OCI-LY7 (cell line): ENCODE data around the gene SCN4A. TPM values are rescaled to one million over a fixed set of nuclear protein-coding genes. Genes with fewer than 3 reads are reported as not detected.
"Not testable (repeated sequence)": the region's sequence is repeated elsewhere in the genome, so short reads cannot be mapped to it uniquely, and the experiment has no call there.

Experiments
- BruUV-seq: library from RNA; stranded (reverse); fragments of 400-500 nt; replicated peaks from 2 replicates; lab custom pipeline; 2021; lab: Mats Ljungman, UMichigan
- CTCF ChIA-PET: fragments of 300-600 bp; sonication (Branson Sonifier 250); formaldehyde crosslinking; loops from one replicate; lab custom pipeline; 2022; ENCODE audit warnings: antibody characterized with exemption; ENCODE audit not compliant: unreplicated experiment; lab: Charles Lee
- POLR2A ChIA-PET: fragments of 300-600 bp; sonication (Branson Sonifier 250); formaldehyde crosslinking; loops from one replicate; lab custom pipeline; 2022; ENCODE audit warnings: antibody characterized with exemption; lab: Charles Lee
- DNase-seq: peaks from one replicate; pipeline ENCODE4 v3.0.0-alpha.2; 2015; ENCODE audit warnings: low spot score
- H2AFZ ChIP-seq: fragments of 200-600 bp; sonication (generic), shearing (Covaris generic); 2 replicates; pipeline ENCODE4 v1.6.1; 2014; ENCODE audit warnings: mild to moderate bottlenecking, antibody characterized with exemption, low read length, moderate library complexity
- H3K27ac ChIP-seq: fragments of 200-600 bp; sonication (generic); 2 replicates; pipeline ENCODE4 v1.5.1; 2014; ENCODE audit warnings: mixed run types, low read depth, mild to moderate bottlenecking, moderate library complexity, low read length, inconsistent platforms; ENCODE audit not compliant: poor library complexity, severe bottlenecking
- H3K36me3 ChIP-seq: fragments of 200-600 bp; sonication (generic); 2 replicates; pipeline ENCODE4 v1.6.1; 2014; ENCODE audit warnings: mild to moderate bottlenecking, antibody characterized with exemption, low read length, moderate library complexity, mixed read lengths; ENCODE audit not compliant: insufficient read depth
- H3K4me1 ChIP-seq: fragments of 200-600 bp; sonication (generic); 2 replicates; pipeline ENCODE4 v1.5.1; 2014; ENCODE audit warnings: mild to moderate bottlenecking, low read length; ENCODE audit not compliant: insufficient read depth, poor library complexity, severe bottlenecking
- H3K4me2 ChIP-seq: fragments of 200-600 bp; sonication (generic); 2 replicates; pipeline ENCODE4 v1.6.1; 2014; ENCODE audit warnings: mild to moderate bottlenecking, low read length
- H3K4me3 ChIP-seq: fragments of 200-600 bp; sonication (generic); 2 replicates; pipeline ENCODE4 v1.5.1; 2014; ENCODE audit warnings: mild to moderate bottlenecking, low read depth, low read length; ENCODE audit not compliant: poor library complexity, severe bottlenecking
- H3K79me2 ChIP-seq: fragments of 200-600 bp; sonication (generic); 2 replicates; pipeline ENCODE4 v1.6.1; 2016; ENCODE audit warnings: low read depth, mild to moderate bottlenecking, low read length, moderate library complexity, mixed read lengths; ENCODE audit not compliant: insufficient read depth
- H3K9me2 ChIP-seq: fragments of 200-600 bp; sonication (generic); 2 replicates; pipeline ENCODE4 v1.6.1; 2016; ENCODE audit warnings: mild to moderate bottlenecking, low read length, mixed read lengths; ENCODE audit not compliant: insufficient read depth
- H3K9me3 ChIP-seq: fragments of 200-600 bp; sonication (generic); 2 replicates; pipeline ENCODE4 v1.6.1; 2014; ENCODE audit warnings: mild to moderate bottlenecking, mixed run types, low read length, mixed read lengths
- H4K20me1 ChIP-seq: fragments of 200-600 bp; sonication (generic); 2 replicates; pipeline ENCODE4 v1.6.1; 2014; ENCODE audit warnings: mild to moderate bottlenecking, antibody characterized with exemption, low read length, moderate library complexity, mixed read lengths; ENCODE audit not compliant: insufficient read depth
- CTCF ChIP-seq: fragments of 200-600 bp; sonication (generic); conservative IDR thresholded peaks from 2 replicates; pipeline ENCODE4 v1.5.1; 2014; ENCODE audit warnings: mild to moderate bottlenecking, antibody characterized with exemption, low read length, moderate library complexity, mixed read lengths
- intact Hi-C: fragments of 100-400 bp; cut with micrococcal nuclease; formaldehyde crosslinking; loops from one replicate; pipeline ENCODE4 v1.10.0; 2022; ENCODE audit not compliant: unreplicated experiment
- total RNA-seq, 2 experiments: library from RNA; depleted of rRNA in 1 of 2; stranded (reverse); fragments of >200 nt in 1 of 2; shearing (Covaris generic) in 1 of 2; gene quantifications; 2 replicates each; pipeline ENCODE4 v1.2.3, GENCODE V29; 2014 to 2022

The SCN4A gene
- total RNA-seq, 2 experiments from 2014 or later: 6.4 to 9.0 TPM

GRCh38 chr17:63896524-63897354, 76.0 kb downstream of the SCN4A start, which contains the start of gene CSH1:
Gene CSH1 (minus strand): TSS chr17:63896574. CDS start chr17:63896511, 63 bp downstream.
- H3K4me2 ChIP-seq, H3K79me2 ChIP-seq, H2AFZ ChIP-seq, H3K36me3 ChIP-seq, H3K4me3 ChIP-seq, POLR2A ChIA-PET, CTCF ChIA-PET, H4K20me1 ChIP-seq, BruUV-seq, H3K9me3 ChIP-seq, H3K9me2 ChIP-seq, H3K27ac ChIP-seq, DNase-seq, H3K4me1 ChIP-seq, intact Hi-C loops: not testable (repeated sequence)

- H3K79me2 ChIP-seq, CTCF ChIA-PET, BruUV-seq, H2AFZ ChIP-seq, H3K4me3 ChIP-seq, H3K4me1 ChIP-seq, H3K9me2 ChIP-seq, H3K9me3 ChIP-seq, H3K36me3 ChIP-seq, H3K4me2 ChIP-seq, H4K20me1 ChIP-seq, POLR2A ChIA-PET, H3K27ac ChIP-seq, DNase-seq: not testable (repeated sequence)
- intact Hi-C loops: loop anchor here (5.0 kb wide), 1 partner anchor 97 kb away; no protein-coding TSS in a partner anchor
Measured at GRCh38 chr17:63894821-63895220, 77.9 kb downstream of the SCN4A start.

GRCh38 chr17:63894021-63894420, 78.7 kb downstream of the SCN4A start:
- H3K79me2 ChIP-seq, H3K4me3 ChIP-seq, H3K4me2 ChIP-seq, H3K4me1 ChIP-seq, H2AFZ ChIP-seq, H3K27ac ChIP-seq, H3K9me2 ChIP-seq, POLR2A ChIA-PET, H3K9me3 ChIP-seq, CTCF ChIA-PET, DNase-seq, BruUV-seq, H4K20me1 ChIP-seq, H3K36me3 ChIP-seq: not testable (repeated sequence)
- intact Hi-C loops: loop anchor here (5.0 kb wide), 1 partner anchor 98 kb away; no protein-coding TSS in a partner anchor

GRCh38 chr17:63892316-63893037, 80.2 kb downstream of the SCN4A start:
- BruUV-seq, H3K9me2 ChIP-seq, POLR2A ChIA-PET, H3K4me2 ChIP-seq, H4K20me1 ChIP-seq, H3K4me1 ChIP-seq, H3K79me2 ChIP-seq, H3K36me3 ChIP-seq, H2AFZ ChIP-seq, CTCF ChIA-PET, H3K9me3 ChIP-seq, H3K4me3 ChIP-seq, H3K27ac ChIP-seq: not testable (repeated sequence)
- intact Hi-C loops: loop anchor here (5.0 kb wide), 1 partner anchor 100 kb away; no protein-coding TSS in a partner anchor
- DNase-seq: peak; percentile 29
- peak; percentile 67 for TF ChIP-seq CTCF
